ENCODE data around the gene SLC4A2.

SLC4A2 gene

GRCh38 chr7:151117565-151117964 is 58.2 kb downstream of the SLC4A2 start:
- no peak for ATAC-seq

GRCh38 chr7:151118108-151119054 is 59.0 kb downstream of the SLC4A2 start:
- TF ChIP-seq BACH2 (CRISPR knock-in tag; IDR thresholded peaks at IDR 0.05; ENCODE audit: borderline replicate concordance) (no peak), TCF4 (CRISPR knock-in tag; IDR thresholded peaks at IDR 0.05; ENCODE audit: borderline replicate concordance) (no peak), ESRRG (CRISPR knock-in tag; IDR thresholded peaks at IDR 0.05) (no peak), SNAI2 (CRISPR knock-in tag; IDR thresholded peaks at IDR 0.05) (no peak), RARB (CRISPR knock-in tag; IDR thresholded peaks at IDR 0.05) (no peak), POU6F1 (CRISPR knock-in tag; IDR thresholded peaks at IDR 0.05; ENCODE audit: borderline replicate concordance, low read depth) (no peak), PPARA (CRISPR knock-in tag; IDR thresholded peaks at IDR 0.05; ENCODE audit: borderline replicate concordance) (no peak), PATZ1 (CRISPR knock-in tag; IDR thresholded peaks at IDR 0.05; ENCODE audit: borderline replicate concordance) (no peak), GLIS3 (CRISPR knock-in tag; IDR thresholded peaks at IDR 0.05) (no peak), TOX (CRISPR knock-in tag; IDR thresholded peaks at IDR 0.05; ENCODE audit: borderline replicate concordance) (no peak), ZNF8 (CRISPR knock-in tag; IDR thresholded peaks at IDR 0.05) (no peak), OSR1 (CRISPR knock-in tag; IDR thresholded peaks at IDR 0.05) (no peak), CSDC2 (CRISPR knock-in tag; IDR thresholded peaks at IDR 0.05) (no peak)
- ATAC-seq = no peak

More at GRCh38 chr7:151117565-151117964, 58.2 kb downstream of the SLC4A2 start:
- no peak for TF ChIP-seq TOX (CRISPR knock-in tag; IDR thresholded peaks at IDR 0.05; ENCODE audit: borderline replicate concordance)
- no peak for TF ChIP-seq SNAI2 (CRISPR knock-in tag; IDR thresholded peaks at IDR 0.05)
- TF ChIP-seq ZNF8 (CRISPR knock-in tag; IDR thresholded peaks at IDR 0.05) = no peak
- no peak for TF ChIP-seq ZFP3 (CRISPR knock-in tag; IDR thresholded peaks at IDR 0.05)
- TF ChIP-seq ESRRG (CRISPR knock-in tag; IDR thresholded peaks at IDR 0.05) = no peak
- no peak for TF ChIP-seq TSHZ2 (CRISPR knock-in tag; IDR thresholded peaks at IDR 0.05)
- TF ChIP-seq CSRNP3 (CRISPR knock-in tag; IDR thresholded peaks at IDR 0.05) = no peak
- TF ChIP-seq OSR1 (CRISPR knock-in tag; IDR thresholded peaks at IDR 0.05) = no peak
- no peak for TF ChIP-seq BACH2 (CRISPR knock-in tag; IDR thresholded peaks at IDR 0.05; ENCODE audit: borderline replicate concordance)
- TF ChIP-seq TCF4 (CRISPR knock-in tag; IDR thresholded peaks at IDR 0.05; ENCODE audit: borderline replicate concordance) = no peak
- TF ChIP-seq CSDC2 (CRISPR knock-in tag; IDR thresholded peaks at IDR 0.05) = no peak
- no peak for TF ChIP-seq PATZ1 (CRISPR knock-in tag; IDR thresholded peaks at IDR 0.05; ENCODE audit: borderline replicate concordance)
- TF ChIP-seq ZC3H10 (CRISPR knock-in tag; IDR thresholded peaks at IDR 0.05) = no peak

- ATAC-seq = no peak
- no peak for TF ChIP-seq ARNTL (CRISPR knock-in tag; IDR thresholded peaks at IDR 0.05; ENCODE audit: borderline replicate concordance, low read depth)
- no peak for TF ChIP-seq ZFP3 (CRISPR knock-in tag; IDR thresholded peaks at IDR 0.05)
- TF ChIP-seq TSHZ2 (CRISPR knock-in tag; IDR thresholded peaks at IDR 0.05) = no peak
- TF ChIP-seq ZNF565 (CRISPR knock-in tag; conservative IDR thresholded peaks at IDR 0.05; ENCODE audit: low read depth) = no peak
- no peak for TF ChIP-seq ZFP30 (CRISPR knock-in tag; IDR thresholded peaks at IDR 0.05)
- no peak for TF ChIP-seq CSDC2 (CRISPR knock-in tag; IDR thresholded peaks at IDR 0.05)
- TF ChIP-seq PATZ1 (CRISPR knock-in tag; IDR thresholded peaks at IDR 0.05; ENCODE audit: borderline replicate concordance) = no peak
These were observed 59.6 kb downstream of the SLC4A2 start for GRCh38 chr7:151119055-151119415.
